B cell (primary cell): ENCODE measurements around the gene HFE. TPM values are rescaled to one million over a fixed set of nuclear protein-coding genes. Genes with fewer than 3 reads are reported as not detected.

Source experiments
- ATAC-seq: fragments of 200-7000 bp; cut with Tn5 transposase; one replicate; pipeline ENCODE4 v1.10.0; 2021; ENCODE audit warnings: low read depth, mild to moderate bottlenecking, moderate number of reproducible peaks, moderate library complexity
- CTCF ChIA-PET: fragments of 350-600 bp; sonication (Branson Sonifier 250); formaldehyde crosslinking; loops from one replicate; lab custom pipeline; 2021; ENCODE audit warnings: antibody characterized with exemption, inconsistent platforms; lab: Charles Lee
- POLR2A ChIA-PET: fragments of 350-600 bp; sonication (Branson Sonifier 250); formaldehyde crosslinking; loops from one replicate; lab custom pipeline; 2021; ENCODE audit warnings: antibody characterized with exemption; lab: Charles Lee
- DNase-seq: peaks from one replicate; pipeline ENCODE4 v3.0.0; 2013
- H2AFZ ChIP-seq: 2 replicates; pipeline ENCODE4 v1.6.1; 2012; ENCODE audit warnings: mild to moderate bottlenecking, low read depth, low read length; ENCODE audit not compliant: insufficient read depth, poor library complexity, severe bottlenecking
- H3K27ac ChIP-seq, 2 donors: 1 replicate in 1 of 2; 2 replicates in 1 of 2; pipeline ENCODE4 v1.5.1; 2012 to 2013; ENCODE audit warnings: low read length in 2 of 2, mild to moderate bottlenecking in 2 of 2, moderate library complexity in 1 of 2
- H3K27me3 ChIP-seq, 4 experiments: fragments of 200-600 bp in 1 of 4; sonication (generic) in 1 of 4; replicated peaks in 1 of 4; 1 replicate in 2 of 4; 2 replicates in 2 of 4; pipeline versions ENCODE4 v1.6.1 to v1.7.0; 2013 to 2016; ENCODE audit warnings: low read length in 3 of 4, mild to moderate bottlenecking in 2 of 4, mixed read lengths in 1 of 4, moderate library complexity in 1 of 4; ENCODE audit not compliant: insufficient read depth in 4 of 4, control insufficient read depth in 3 of 4; ENCODE audit errors: control extremely low read depth in 1 of 4
- H3K36me3 ChIP-seq, 2 experiments: replicated peaks in 1 of 2; 1 replicate in 1 of 2; 2 replicates in 1 of 2; pipeline versions ENCODE4 v1.6.1 to v1.7.1; 2013; ENCODE audit warnings: low read length in 1 of 2; ENCODE audit not compliant: insufficient read depth in 2 of 2, control insufficient read depth in 1 of 2; ENCODE audit errors: control extremely low read depth in 1 of 2, extremely low read depth in 1 of 2
- H3K4me1 ChIP-seq, 2 donors: fragments of 200-600 bp in 1 of 2; sonication (generic) in 1 of 2; 1 replicate in 1 of 2; 2 replicates in 1 of 2; pipeline versions ENCODE4 v1.5.1 to v1.6.1; 2013 to 2017; ENCODE audit warnings: low read length in 2 of 2; ENCODE audit not compliant: control insufficient read depth in 2 of 2, insufficient read depth in 2 of 2
- H3K4me2 ChIP-seq: replicated peaks from 2 replicates; pipeline ENCODE3; 2012; ENCODE audit warnings: mild to moderate bottlenecking, low read depth, low read length; ENCODE audit not compliant: poor library complexity, severe bottlenecking
- H3K4me3 ChIP-seq, 5 experiments: fragments of 200-600 bp in 1 of 5; sonication (generic) in 1 of 5; 1 replicate in 3 of 5; 2 replicates in 2 of 5; pipeline versions ENCODE4 v1.5.1 to v1.7.0; 2011 to 2016; ENCODE audit warnings: low read length in 4 of 5, mild to moderate bottlenecking in 4 of 5, low read depth in 2 of 5, control low read depth in 1 of 5, moderate library complexity in 1 of 5; ENCODE audit not compliant: insufficient read depth in 1 of 5; ENCODE audit errors: control extremely low read depth in 1 of 5, extremely low read depth in 1 of 5
- H3K79me2 ChIP-seq: fragments of 200-600 bp; sonication (generic); one replicate; pipeline ENCODE4 v1.6.0; 2016; ENCODE audit warnings: low read length; ENCODE audit not compliant: control insufficient read depth, insufficient read depth
- H3K9ac ChIP-seq: fragments of 200-600 bp; sonication (generic); 2 replicates; pipeline ENCODE4 v1.6.1; 2017; ENCODE audit warnings: mild to moderate bottlenecking, low read length, moderate library complexity
- H3K9me3 ChIP-seq, 3 donors: one replicate each; pipeline versions ENCODE4 v1.6.1 to v1.7.1; 2013; ENCODE audit warnings: low read length in 2 of 3; ENCODE audit not compliant: control insufficient read depth in 2 of 3, insufficient read depth in 1 of 3; ENCODE audit errors: control extremely low read depth in 1 of 3
- H4K20me1 ChIP-seq: 2 replicates; pipeline ENCODE4 v1.6.0; 2012; ENCODE audit warnings: mild to moderate bottlenecking, low read length; ENCODE audit not compliant: insufficient read depth, control insufficient read depth, poor library complexity, severe bottlenecking
- H3K27ac Mint-ChIP-seq: one replicate; pipeline ENCODE4 v1.8.0; 2021; ENCODE audit warnings: mixed read lengths
- H3K27me3 Mint-ChIP-seq: one replicate; pipeline ENCODE4 v1.8.0; 2021; ENCODE audit warnings: mixed read lengths
- H3K4me1 Mint-ChIP-seq: one replicate; pipeline ENCODE4 v1.8.0; 2021; ENCODE audit warnings: mixed read lengths
- H3K4me3 Mint-ChIP-seq: one replicate; pipeline ENCODE4 v1.8.0; 2021; ENCODE audit warnings: mixed read lengths
- H3K9me3 Mint-ChIP-seq: one replicate; pipeline ENCODE4 v1.8.0; 2022; ENCODE audit warnings: mixed read lengths; ENCODE audit not compliant: insufficient read depth
- CTCF ChIP-seq: fragments of 200-600 bp; IDR thresholded peaks from one replicate; pipeline ENCODE4 v1.8.0; 2022; ENCODE audit warnings: antibody characterized with exemption, mild to moderate bottlenecking
- EZH2 ChIP-seq: IDR thresholded peaks from 2 replicates; pipeline ENCODE4 v1.6.1; 2012; ENCODE audit warnings: borderline replicate concordance, low read depth, mild to moderate bottlenecking, moderate library complexity, low read length; ENCODE audit not compliant: insufficient read depth, poor library complexity, severe bottlenecking
- WGBS: methylation state at CpG from one replicate; pipeline ENCODE4 v1.1.5; 2013; ENCODE audit warnings: missing lambda C conversion rate; ENCODE audit not compliant: insufficient coverage; 5-methylcytosine and 5-hydroxymethylcytosine counted together
- intact Hi-C: fragments of 100-400 bp; cut with micrococcal nuclease; formaldehyde crosslinking; loops from one replicate; pipeline ENCODE4 v1.10.0; 2022
- polyA plus RNA-seq: library from polyadenylated mRNA; depleted of rRNA; stranded (reverse); fragments of >200 nt; gene quantifications from 2 replicates; pipeline ENCODE4 v1.2.3, GENCODE V29; 2012
- total RNA-seq, 2 donors: library from RNA; stranded (reverse); fragments of 120-200 nt in 1 of 2; gene quantifications; 1 replicate in 1 of 2; 2 replicates in 1 of 2; pipeline versions ENCODE4 v1.2.3 to v1.2.4, GENCODE V29; 2013 to 2022

HFE gene
- total and polyA plus RNA-seq, 2 donors (not counting 1 experiment from before 2014, with no cell fraction given), result 5.9 to 6.3 TPM

- intact Hi-C loops, result loop anchor here (1.0 to 10.0 kb wide), 7 partner anchors 32 to 1767 kb away; a partner anchor contains a TSS
- ATAC-seq, result no peak
- H3K27me3 Mint-ChIP-seq, result no peaks in the 10 kb centered on the region
- no peaks in the 10 kb centered on the region for H3K9me3 Mint-ChIP-seq
- peaks cover 9 to 24% of the 10 kb centered on the region in 2 experiments for H3K36me3 ChIP-seq
- peak overlapping the region; percentile 93 for H3K9ac ChIP-seq
- H4K20me1 ChIP-seq, result peaks cover 53% of the 10 kb centered on the region
- peaks cover 24 to 37% of the 10 kb centered on the region in 2 donors for H3K4me1 ChIP-seq
- H3K27ac ChIP-seq, result peak overlapping the region; percentile 72 to 75
- peaks cover 0 to 5% (median 0%) of the 10 kb centered on the region in 3 donors for H3K9me3 ChIP-seq
- DNase-seq, result peak; percentile 35
- peak overlapping the region; percentile 93 for H3K4me3 Mint-ChIP-seq
- H3K27me3 ChIP-seq, result no peaks in the 10 kb centered on the region
- peaks cover 38% of the 10 kb centered on the region for H3K4me1 Mint-ChIP-seq
- TF ChIP-seq CTCF, result no peak
- no peak for TF ChIP-seq EZH2
- no peak overlapping the region for H2AFZ ChIP-seq
- 0% methylated on average over 8 of the region's 22 CpGs for WGBS
- peak overlapping the region; percentile 87 to 100 (median 96) for H3K4me3 ChIP-seq
- H3K27ac Mint-ChIP-seq, result peak overlapping the region; percentile 97
- POLR2A ChIA-PET, result interaction anchor here (0.6 to 6.4 kb wide), 33 partner anchors 8 to 1743 kb away, joined by 3 to 481 read pairs (median 17); a partner anchor contains a TSS
- H3K4me2 ChIP-seq, result peak overlapping the region; percentile 79
- peaks cover 58% of the 10 kb centered on the region for H3K79me2 ChIP-seq
- CTCF ChIA-PET, result interaction anchor here (1.0 to 6.4 kb wide), 12 partner anchors 21 to 470 kb away, joined by 3 to 69 read pairs (median 6); a partner anchor contains a TSS
Observed at GRCh38 chr6:26124781-26125685, 37.8 kb downstream of the HFE start.
